Measurements from ENCODE around the gene CSNK1G1.

Gene CSNK1G1

DNA sequence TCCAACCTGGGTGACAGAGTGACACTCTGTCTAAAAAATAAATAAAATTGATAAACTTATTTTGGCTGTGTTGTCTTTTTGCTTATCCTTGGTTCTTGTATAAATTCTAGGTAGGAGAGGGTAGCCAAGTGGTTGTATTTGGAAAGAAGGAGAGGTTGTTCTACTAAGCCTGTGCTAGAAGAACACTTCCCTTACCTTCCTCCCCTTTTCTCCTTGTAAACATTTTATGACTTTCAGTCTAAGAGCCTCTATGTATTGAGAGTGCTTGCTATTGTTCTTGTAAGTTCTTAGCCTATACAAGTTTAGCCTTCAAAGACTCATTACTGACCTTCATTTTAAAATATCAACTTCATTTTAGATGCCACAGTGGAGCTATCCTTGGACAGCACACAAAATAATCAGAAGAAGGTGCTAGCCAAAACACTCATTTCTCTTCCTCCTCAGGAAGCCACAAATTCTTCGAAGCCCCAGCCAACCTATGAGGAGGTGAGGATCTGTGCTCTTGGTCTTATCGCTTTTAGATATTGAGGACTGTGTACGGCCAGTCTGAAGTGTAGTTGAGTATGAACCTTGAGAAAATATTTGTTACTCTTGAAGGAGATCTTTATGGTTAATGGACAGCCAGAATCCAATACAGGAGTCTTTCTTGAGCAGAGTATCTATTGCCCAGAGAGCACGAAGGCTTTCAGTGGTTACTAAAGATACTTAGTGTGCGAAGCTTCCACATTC is 238.1 kb downstream of the CSNK1G1 start:
- no peaks in the 10 kb centered on the region for H3K79me2 ChIP-seq (ENCODE audit: insufficient read depth, low read length)
- no peaks in the 10 kb centered on the region for H3F3A ChIP-seq (ENCODE audit: insufficient read depth, low read length)
- H3K9me2 ChIP-seq (ENCODE audit: low read depth, low read length), result no peaks in the 10 kb centered on the region
- H3K4me3 ChIP-seq (ENCODE audit: low read depth, low read length, poor library complexity, severe bottlenecking), result no peak overlapping the region
- TF ChIP-seq EZH2 (IDR thresholded peaks at IDR 0.05; ENCODE audit: borderline replicate concordance, low read length), result no peak
- TF ChIP-seq, protein P1, sequence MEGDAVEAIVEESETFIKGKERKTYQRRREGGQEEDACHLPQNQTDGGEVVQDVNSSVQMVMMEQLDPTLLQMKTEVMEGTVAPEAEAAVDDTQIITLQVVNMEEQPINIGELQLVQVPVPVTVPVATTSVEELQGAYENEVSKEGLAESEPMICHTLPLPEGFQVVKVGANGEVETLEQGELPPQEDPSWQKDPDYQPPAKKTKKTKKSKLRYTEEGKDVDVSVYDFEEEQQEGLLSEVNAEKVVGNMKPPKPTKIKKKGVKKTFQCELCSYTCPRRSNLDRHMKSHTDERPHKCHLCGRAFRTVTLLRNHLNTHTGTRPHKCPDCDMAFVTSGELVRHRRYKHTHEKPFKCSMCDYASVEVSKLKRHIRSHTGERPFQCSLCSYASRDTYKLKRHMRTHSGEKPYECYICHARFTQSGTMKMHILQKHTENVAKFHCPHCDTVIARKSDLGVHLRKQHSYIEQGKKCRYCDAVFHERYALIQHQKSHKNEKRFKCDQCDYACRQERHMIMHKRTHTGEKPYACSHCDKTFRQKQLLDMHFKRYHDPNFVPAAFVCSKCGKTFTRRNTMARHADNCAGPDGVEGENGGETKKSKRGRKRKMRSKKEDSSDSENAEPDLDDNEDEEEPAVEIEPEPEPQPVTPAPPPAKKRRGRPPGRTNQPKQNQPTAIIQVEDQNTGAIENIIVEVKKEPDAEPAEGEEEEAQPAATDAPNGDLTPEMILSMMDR (IDR thresholded peaks at IDR 0.05; ENCODE audit: low read length), result no peak
- no peaks in the 10 kb centered on the region for H4K20me1 ChIP-seq (ENCODE audit: insufficient read depth, low read length)
- peaks cover 94% of the 10 kb centered on the region for H3K36me3 ChIP-seq (ENCODE audit: insufficient read depth, low read length)
- H3K27ac ChIP-seq (ENCODE audit: low read depth, low read length, poor library complexity, severe bottlenecking), result no peak overlapping the region
- no peaks in the 10 kb centered on the region for H3K27me3 ChIP-seq (ENCODE audit: insufficient read depth, low read length)
- no peaks in the 10 kb centered on the region for H3K4me1 ChIP-seq (ENCODE audit: insufficient read depth, low read length, severe bottlenecking)
- no peak overlapping the region for H2AFZ ChIP-seq (ENCODE audit: low read length)
- no peak overlapping the region for H3K9ac ChIP-seq (ENCODE audit: low read length)
- no peaks in the 10 kb centered on the region for H3K9me3 ChIP-seq (ENCODE audit: low read length)
- H3K4me2 ChIP-seq (ENCODE audit: low read length), result no peak overlapping the region

Measured in OCI-LY1 (cell line).